ENCODE measurements around the gene ZNF853.

Gene ZNF853

GRCh38 chr7:6650086-6650485 is 34.7 kb downstream of the ZNF853 start:
- in situ Hi-C loops (cut with HindIII; ENCODE audit: low sequenced_read_pairs), result no loop called here

GRCh38 chr7:6650521-6651011 is 35.2 kb downstream of the ZNF853 start:
- in situ Hi-C loops (cut with HindIII; ENCODE audit: low sequenced_read_pairs), result no loop called here

- in situ Hi-C loops (cut with HindIII; ENCODE audit: low sequenced_read_pairs), result no loop called here
Observed at GRCh38 chr7:6651851-6652445, 36.5 kb downstream of the ZNF853 start.

GRCh38 chr7:6652446-6653011 is 37.1 kb downstream of the ZNF853 start:
- in situ Hi-C loops (cut with HindIII; ENCODE audit: low sequenced_read_pairs), result no loop called here

GRCh38 chr7:6653071-6654003 is 37.9 kb downstream of the ZNF853 start:
- in situ Hi-C loops (cut with HindIII; ENCODE audit: low sequenced_read_pairs), result no loop called here

- in situ Hi-C loops (cut with HindIII; ENCODE audit: low sequenced_read_pairs), result no loop called here
Observed at GRCh38 chr7:6654113-6654841, 38.9 kb downstream of the ZNF853 start.

- in situ Hi-C loops (cut with HindIII; ENCODE audit: low sequenced_read_pairs), result no loop called here
Observed at GRCh38 chr7:6654842-6655610, 39.6 kb downstream of the ZNF853 start.

- in situ Hi-C loops (cut with HindIII; ENCODE audit: low sequenced_read_pairs), result no loop called here
Observed at GRCh38 chr7:6655636-6656385, 40.4 kb downstream of the ZNF853 start.

- in situ Hi-C loops (cut with HindIII; ENCODE audit: low sequenced_read_pairs), result no loop called here
Observed at GRCh38 chr7:6656413-6656812, 41.0 kb downstream of the ZNF853 start.

- in situ Hi-C loops (cut with HindIII; ENCODE audit: low sequenced_read_pairs), result no loop called here
Observed at GRCh38 chr7:6658618-6659345, 43.4 kb downstream of the ZNF853 start.

- in situ Hi-C loops (cut with HindIII; ENCODE audit: low sequenced_read_pairs), result loop anchor here (10.0 kb wide), 1 partner anchor 926 kb away; no protein-coding TSS in a partner anchor
Observed at GRCh38 chr7:6670851-6671250, 55.4 kb downstream of the ZNF853 start.
